A549 treated with RU486 at 1 μM for 4 hours (cell line): Measurements from ENCODE around the gene PRDM2. TPM values are rescaled to one million over a fixed set of nuclear protein-coding genes. Genes with fewer than 3 reads are reported as not detected.

Source experiments
- total RNA-seq: library from RNA; stranded (reverse); fragments of 200-300 nt; extraction: Qiagen RNA extraction; gene quantifications from 5 replicates; pipeline ENCODE4 v1.2.3, GENCODE V29; 2022; ENCODE audit warnings: low read depth

PRDM2 gene, protein sequence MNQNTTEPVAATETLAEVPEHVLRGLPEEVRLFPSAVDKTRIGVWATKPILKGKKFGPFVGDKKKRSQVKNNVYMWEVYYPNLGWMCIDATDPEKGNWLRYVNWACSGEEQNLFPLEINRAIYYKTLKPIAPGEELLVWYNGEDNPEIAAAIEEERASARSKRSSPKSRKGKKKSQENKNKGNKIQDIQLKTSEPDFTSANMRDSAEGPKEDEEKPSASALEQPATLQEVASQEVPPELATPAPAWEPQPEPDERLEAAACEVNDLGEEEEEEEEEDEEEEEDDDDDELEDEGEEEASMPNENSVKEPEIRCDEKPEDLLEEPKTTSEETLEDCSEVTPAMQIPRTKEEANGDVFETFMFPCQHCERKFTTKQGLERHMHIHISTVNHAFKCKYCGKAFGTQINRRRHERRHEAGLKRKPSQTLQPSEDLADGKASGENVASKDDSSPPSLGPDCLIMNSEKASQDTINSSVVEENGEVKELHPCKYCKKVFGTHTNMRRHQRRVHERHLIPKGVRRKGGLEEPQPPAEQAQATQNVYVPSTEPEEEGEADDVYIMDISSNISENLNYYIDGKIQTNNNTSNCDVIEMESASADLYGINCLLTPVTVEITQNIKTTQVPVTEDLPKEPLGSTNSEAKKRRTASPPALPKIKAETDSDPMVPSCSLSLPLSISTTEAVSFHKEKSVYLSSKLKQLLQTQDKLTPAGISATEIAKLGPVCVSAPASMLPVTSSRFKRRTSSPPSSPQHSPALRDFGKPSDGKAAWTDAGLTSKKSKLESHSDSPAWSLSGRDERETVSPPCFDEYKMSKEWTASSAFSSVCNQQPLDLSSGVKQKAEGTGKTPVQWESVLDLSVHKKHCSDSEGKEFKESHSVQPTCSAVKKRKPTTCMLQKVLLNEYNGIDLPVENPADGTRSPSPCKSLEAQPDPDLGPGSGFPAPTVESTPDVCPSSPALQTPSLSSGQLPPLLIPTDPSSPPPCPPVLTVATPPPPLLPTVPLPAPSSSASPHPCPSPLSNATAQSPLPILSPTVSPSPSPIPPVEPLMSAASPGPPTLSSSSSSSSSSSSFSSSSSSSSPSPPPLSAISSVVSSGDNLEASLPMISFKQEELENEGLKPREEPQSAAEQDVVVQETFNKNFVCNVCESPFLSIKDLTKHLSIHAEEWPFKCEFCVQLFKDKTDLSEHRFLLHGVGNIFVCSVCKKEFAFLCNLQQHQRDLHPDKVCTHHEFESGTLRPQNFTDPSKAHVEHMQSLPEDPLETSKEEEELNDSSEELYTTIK (N-terminal part only)
- 6.4 to 9.6 TPM (median 8.9 TPM) in 5 replicates for total RNA-seq

DNA sequence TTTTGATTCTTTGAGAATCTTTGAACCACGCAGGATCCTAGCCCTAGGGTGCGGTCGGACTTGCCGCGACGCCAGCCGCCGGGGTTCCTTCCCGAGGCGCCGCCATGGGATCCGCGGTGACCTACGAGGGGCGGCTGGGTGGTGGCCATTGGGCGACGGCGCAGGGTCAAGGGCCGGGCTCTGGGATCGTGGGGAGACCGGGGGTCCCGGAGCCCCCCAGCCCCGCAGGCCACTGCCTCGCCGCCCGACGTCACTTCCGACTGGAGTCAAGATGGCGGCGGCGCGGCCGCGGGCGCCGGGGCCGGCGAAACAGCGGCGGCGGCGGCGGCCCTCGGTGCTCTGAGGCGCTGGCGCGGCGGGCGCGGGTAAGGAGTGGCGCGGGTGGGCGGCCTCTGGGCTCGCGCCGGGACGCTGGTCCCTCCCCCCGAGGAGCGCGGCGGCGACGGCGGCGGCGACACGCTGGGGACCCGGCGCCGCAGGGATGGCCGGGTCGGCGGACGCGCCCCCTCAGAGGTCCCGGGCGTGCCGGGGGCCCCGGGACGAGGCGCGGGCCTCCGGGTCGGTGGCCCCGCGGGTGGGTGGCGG is at the start of gene PRDM2:
Gene PRDM2, plus strand, starts transcription at position 253 of the 585 bp plus-strand sequence. CDS start 15,418 bp downstream, outside the sequence.

Other genes starting within 250 kb of the PRDM2 start
- not detected in 5 replicates for gene LRRC38, start 186.2 kb upstream of the PRDM2 start, total RNA-seq
- gene PDPN, start 116.4 kb upstream of the PRDM2 start, total RNA-seq = not detected in 5 replicates